ENCODE measurements around the gene FBF1. TPM values are rescaled to one million over a fixed set of nuclear protein-coding genes. Genes with fewer than 3 reads are reported as not detected.

Gene FBF1
- polyA plus RNA-seq, 1 donor from 2014 or later, result 13.5 TPM

DNA sequence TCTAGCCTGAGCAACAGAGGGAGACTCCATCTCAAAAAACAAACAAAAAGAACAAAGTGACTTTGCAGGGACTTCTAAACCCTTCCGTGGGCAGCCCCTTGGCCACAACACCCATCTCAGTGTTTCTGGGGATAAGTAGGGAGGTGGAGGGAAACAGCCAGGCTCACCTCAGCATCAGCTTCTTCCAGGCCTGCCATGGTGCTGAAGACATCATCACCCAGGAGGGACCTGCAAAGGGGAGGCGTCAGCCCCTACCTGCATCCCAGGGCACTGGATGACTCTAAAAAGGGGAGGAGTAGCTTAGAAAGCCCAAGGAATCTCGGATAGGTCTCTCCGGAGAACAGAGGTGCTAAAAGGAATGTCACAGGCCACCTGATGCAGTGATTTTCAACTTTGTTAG is 9.8 kb downstream of the FBF1 start:
- TF ChIP-seq MXI1 (conservative IDR thresholded peaks at IDR 0.05; ENCODE audit: poor library complexity, severe bottlenecking) (no peak), EP300 (conservative IDR thresholded peaks at IDR 0.05; ENCODE audit: poor library complexity, severe bottlenecking) (no peak), POLR2AphosphoS5 (IDR thresholded peaks at IDR 0.05) (no peak), RAD21 (conservative IDR thresholded peaks at IDR 0.05) (no peak)
- TF ChIP-seq, protein P1, sequence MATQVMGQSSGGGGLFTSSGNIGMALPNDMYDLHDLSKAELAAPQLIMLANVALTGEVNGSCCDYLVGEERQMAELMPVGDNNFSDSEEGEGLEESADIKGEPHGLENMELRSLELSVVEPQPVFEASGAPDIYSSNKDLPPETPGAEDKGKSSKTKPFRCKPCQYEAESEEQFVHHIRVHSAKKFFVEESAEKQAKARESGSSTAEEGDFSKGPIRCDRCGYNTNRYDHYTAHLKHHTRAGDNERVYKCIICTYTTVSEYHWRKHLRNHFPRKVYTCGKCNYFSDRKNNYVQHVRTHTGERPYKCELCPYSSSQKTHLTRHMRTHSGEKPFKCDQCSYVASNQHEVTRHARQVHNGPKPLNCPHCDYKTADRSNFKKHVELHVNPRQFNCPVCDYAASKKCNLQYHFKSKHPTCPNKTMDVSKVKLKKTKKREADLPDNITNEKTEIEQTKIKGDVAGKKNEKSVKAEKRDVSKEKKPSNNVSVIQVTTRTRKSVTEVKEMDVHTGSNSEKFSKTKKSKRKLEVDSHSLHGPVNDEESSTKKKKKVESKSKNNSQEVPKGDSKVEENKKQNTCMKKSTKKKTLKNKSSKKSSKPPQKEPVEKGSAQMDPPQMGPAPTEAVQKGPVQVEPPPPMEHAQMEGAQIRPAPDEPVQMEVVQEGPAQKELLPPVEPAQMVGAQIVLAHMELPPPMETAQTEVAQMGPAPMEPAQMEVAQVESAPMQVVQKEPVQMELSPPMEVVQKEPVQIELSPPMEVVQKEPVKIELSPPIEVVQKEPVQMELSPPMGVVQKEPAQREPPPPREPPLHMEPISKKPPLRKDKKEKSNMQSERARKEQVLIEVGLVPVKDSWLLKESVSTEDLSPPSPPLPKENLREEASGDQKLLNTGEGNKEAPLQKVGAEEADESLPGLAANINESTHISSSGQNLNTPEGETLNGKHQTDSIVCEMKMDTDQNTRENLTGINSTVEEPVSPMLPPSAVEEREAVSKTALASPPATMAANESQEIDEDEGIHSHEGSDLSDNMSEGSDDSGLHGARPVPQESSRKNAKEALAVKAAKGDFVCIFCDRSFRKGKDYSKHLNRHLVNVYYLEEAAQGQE (IDR thresholded peaks at IDR 0.05; ENCODE audit: borderline replicate concordance), result no peak
- Histone ChIP-seq H3K4me2 (ENCODE audit: low read length) (no peak overlapping the region), H3K4me3 (ENCODE audit: low read length) (no peak overlapping the region), H3K9me3 (ENCODE audit: low read length) (no peaks in the 10 kb centered on the region), H3K36me3 (ENCODE audit: insufficient read depth, low read length) (no peaks in the 10 kb centered on the region), H3K9me2 (ENCODE audit: insufficient read depth, low read length) (no peaks in the 10 kb centered on the region), H3K79me2 (replicated peaks; ENCODE audit: insufficient read depth, low read length) (no peaks in the 10 kb centered on the region), H3K27me3 (ENCODE audit: insufficient read depth, low read depth, low read length) (no peaks in the 10 kb centered on the region), H4K20me1 (ENCODE audit: insufficient read depth) (no peaks in the 10 kb centered on the region), H3K27ac (ENCODE audit: low read length) (no peak overlapping the region), H3K9ac (ENCODE audit: low read length) (no peak overlapping the region), H3F3A (ENCODE audit: insufficient read depth, low read length, poor library complexity, severe bottlenecking) (no peaks in the 10 kb centered on the region), H2AFZ (ENCODE audit: low read depth, low read length) (no peak overlapping the region)

DNA sequence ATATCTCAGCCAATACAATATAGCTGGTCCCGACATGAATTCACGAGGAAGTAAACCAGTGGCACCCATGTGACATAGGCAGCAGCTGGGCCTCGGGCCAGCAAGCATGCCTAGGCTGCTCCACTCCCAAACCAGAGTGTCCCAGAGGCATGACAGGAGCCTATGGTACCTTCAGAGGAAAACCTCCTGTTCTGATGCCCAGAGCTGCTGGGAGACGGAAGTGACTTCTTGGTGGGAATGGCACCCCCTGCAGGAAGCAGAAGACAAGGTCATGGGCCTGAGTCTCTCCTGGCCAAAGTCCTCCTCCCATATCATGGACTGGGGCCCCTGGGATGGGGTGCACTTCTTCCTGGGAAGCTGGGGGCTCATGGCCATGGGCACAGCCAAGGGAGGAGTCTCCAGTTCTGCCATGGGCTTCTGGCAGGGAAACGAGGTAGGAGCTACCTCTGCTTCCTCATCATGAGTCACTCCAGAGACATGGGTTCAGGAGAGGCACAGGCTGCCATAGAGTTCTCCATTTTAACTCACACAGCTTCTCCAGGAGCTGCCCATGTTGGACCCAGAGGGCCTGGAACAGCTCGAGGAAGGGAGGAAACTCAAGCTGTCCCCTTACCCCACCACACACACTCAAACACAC is 13.4 kb downstream of the FBF1 start:
- Histone ChIP-seq H4K20me1 (ENCODE audit: insufficient read depth) (no peaks in the 10 kb centered on the region), H3K9me3 (ENCODE audit: low read length) (no peaks in the 10 kb centered on the region), H3K27me3 (ENCODE audit: insufficient read depth, low read depth, low read length) (no peaks in the 10 kb centered on the region), H3K27ac (ENCODE audit: low read length) (no peak overlapping the region), H3F3A (ENCODE audit: insufficient read depth, low read length, poor library complexity, severe bottlenecking) (no peaks in the 10 kb centered on the region), H2AFZ (ENCODE audit: low read depth, low read length) (no peak overlapping the region), H3K4me2 (ENCODE audit: low read length) (no peak overlapping the region), H3K36me3 (ENCODE audit: insufficient read depth, low read length) (no peaks in the 10 kb centered on the region), H3K9ac (ENCODE audit: low read length) (no peak overlapping the region), H3K9me2 (ENCODE audit: insufficient read depth, low read length) (no peaks in the 10 kb centered on the region), H3K4me3 (ENCODE audit: low read length) (no peak overlapping the region), H3K79me2 (replicated peaks; ENCODE audit: insufficient read depth, low read length) (no peaks in the 10 kb centered on the region)
- no peak for TF ChIP-seq EP300 (conservative IDR thresholded peaks at IDR 0.05; ENCODE audit: poor library complexity, severe bottlenecking)
- TF ChIP-seq, protein P1 (IDR thresholded peaks at IDR 0.05; ENCODE audit: borderline replicate concordance), result no peak
- TF ChIP-seq TAF1 (IDR thresholded peaks at IDR 0.05; ENCODE audit: low read depth), result no peak
- no peak for TF ChIP-seq SMC3 (conservative IDR thresholded peaks at IDR 0.05; ENCODE audit: poor library complexity)
- no peak for TF ChIP-seq MXI1 (conservative IDR thresholded peaks at IDR 0.05; ENCODE audit: poor library complexity, severe bottlenecking)
- TF ChIP-seq POLR2AphosphoS5 (IDR thresholded peaks at IDR 0.05), result no peak
- TF ChIP-seq, protein P2, sequence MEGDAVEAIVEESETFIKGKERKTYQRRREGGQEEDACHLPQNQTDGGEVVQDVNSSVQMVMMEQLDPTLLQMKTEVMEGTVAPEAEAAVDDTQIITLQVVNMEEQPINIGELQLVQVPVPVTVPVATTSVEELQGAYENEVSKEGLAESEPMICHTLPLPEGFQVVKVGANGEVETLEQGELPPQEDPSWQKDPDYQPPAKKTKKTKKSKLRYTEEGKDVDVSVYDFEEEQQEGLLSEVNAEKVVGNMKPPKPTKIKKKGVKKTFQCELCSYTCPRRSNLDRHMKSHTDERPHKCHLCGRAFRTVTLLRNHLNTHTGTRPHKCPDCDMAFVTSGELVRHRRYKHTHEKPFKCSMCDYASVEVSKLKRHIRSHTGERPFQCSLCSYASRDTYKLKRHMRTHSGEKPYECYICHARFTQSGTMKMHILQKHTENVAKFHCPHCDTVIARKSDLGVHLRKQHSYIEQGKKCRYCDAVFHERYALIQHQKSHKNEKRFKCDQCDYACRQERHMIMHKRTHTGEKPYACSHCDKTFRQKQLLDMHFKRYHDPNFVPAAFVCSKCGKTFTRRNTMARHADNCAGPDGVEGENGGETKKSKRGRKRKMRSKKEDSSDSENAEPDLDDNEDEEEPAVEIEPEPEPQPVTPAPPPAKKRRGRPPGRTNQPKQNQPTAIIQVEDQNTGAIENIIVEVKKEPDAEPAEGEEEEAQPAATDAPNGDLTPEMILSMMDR (IDR thresholded peaks at IDR 0.05; ENCODE audit: poor library complexity, severe bottlenecking), result no peak
- TF ChIP-seq RAD21 (conservative IDR thresholded peaks at IDR 0.05), result no peak
- no peak for TF ChIP-seq EZH2 (IDR thresholded peaks at IDR 0.05; ENCODE audit: borderline replicate concordance, insufficient read depth, low read length, poor library complexity, severe bottlenecking)
